ENCODE measurements around the gene MMP24. TPM values are rescaled to one million over a fixed set of nuclear protein-coding genes. Genes with fewer than 3 reads are reported as not detected.
"Not testable (repeated sequence)": the region's sequence is repeated elsewhere in the genome, so short reads cannot be mapped to it uniquely, and the experiment has no call there.

Gene MMP24
- total RNA-seq, 1 donor from 2014 or later: 0.05 TPM

- H3K4me3 Mint-ChIP-seq: peak overlapping the region; percentile 47
- intact Hi-C loops (cut with micrococcal nuclease): loop anchor here (1.0 kb wide), 2 partner anchors 25 kb away; no protein-coding TSS in a partner anchor
- H3K27me3 Mint-ChIP-seq (ENCODE audit: insufficient read depth); H3K36me3 Mint-ChIP-seq (ENCODE audit: low read depth); H3K9me3 Mint-ChIP-seq; DNase-seq (ENCODE audit: low spot score): not testable (repeated sequence)
- peak overlapping the region; percentile 94 for H3K27ac Mint-ChIP-seq
- H3K4me1 Mint-ChIP-seq (ENCODE audit: low read depth): peaks cover 36% of the 10 kb centered on the region
Measured at GRCh38 chr20:35252598-35252997, 26.1 kb downstream of the MMP24 start.

GRCh38 chr20:35253010-35253409 lies 26.5 kb downstream of the MMP24 start:
- H3K27ac Mint-ChIP-seq: peak overlapping the region; percentile 67
- H3K4me1 Mint-ChIP-seq (ENCODE audit: low read depth): peaks cover 36% of the 10 kb centered on the region
- H3K36me3 Mint-ChIP-seq (ENCODE audit: low read depth): peaks cover 7% of the 10 kb centered on the region
- intact Hi-C loops (cut with micrococcal nuclease): no loop called here
- no peaks in the 10 kb centered on the region for H3K27me3 Mint-ChIP-seq (ENCODE audit: insufficient read depth)
- peak overlapping the region; percentile 5 for H3K4me3 Mint-ChIP-seq
- DNase-seq (ENCODE audit: low spot score): no peak
- H3K9me3 Mint-ChIP-seq: no peaks in the 10 kb centered on the region

DNA sequence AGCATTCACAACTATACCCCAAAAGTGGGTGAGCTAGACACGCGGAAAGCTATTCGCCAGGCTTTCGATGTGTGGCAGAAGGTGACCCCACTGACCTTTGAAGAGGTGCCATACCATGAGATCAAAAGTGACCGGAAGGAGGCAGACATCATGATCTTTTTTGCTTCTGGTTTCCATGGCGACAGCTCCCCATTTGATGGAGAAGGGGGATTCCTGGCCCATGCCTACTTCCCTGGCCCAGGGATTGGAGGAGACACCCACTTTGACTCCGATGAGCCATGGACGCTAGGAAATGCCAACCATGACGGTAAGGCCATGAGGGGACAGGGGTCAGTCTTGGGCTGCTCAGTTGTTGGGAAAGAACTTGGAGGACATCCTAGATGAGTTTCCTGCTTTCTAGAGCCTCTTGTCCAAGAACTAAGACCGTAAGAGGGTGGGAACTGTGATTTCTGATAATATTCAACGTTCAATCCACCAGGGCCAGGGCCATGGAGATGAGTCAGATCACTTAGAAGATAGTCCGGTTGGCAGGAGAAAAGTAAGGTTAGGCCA lies 28.0 kb downstream of the MMP24 start:
- Mint-ChIP-seq H3K4me1 (ENCODE audit: low read depth) (peaks cover 36% of the 10 kb centered on the region), H3K9me3 (no peaks in the 10 kb centered on the region), H3K36me3 (ENCODE audit: low read depth) (peaks cover 7% of the 10 kb centered on the region), H3K27ac (no peak overlapping the region), H3K4me3 (no peak overlapping the region), H3K27me3 (ENCODE audit: insufficient read depth) (no peaks in the 10 kb centered on the region)
- no peak for DNase-seq (ENCODE audit: low spot score)
- intact Hi-C loops (cut with micrococcal nuclease): no loop called here

DNA sequence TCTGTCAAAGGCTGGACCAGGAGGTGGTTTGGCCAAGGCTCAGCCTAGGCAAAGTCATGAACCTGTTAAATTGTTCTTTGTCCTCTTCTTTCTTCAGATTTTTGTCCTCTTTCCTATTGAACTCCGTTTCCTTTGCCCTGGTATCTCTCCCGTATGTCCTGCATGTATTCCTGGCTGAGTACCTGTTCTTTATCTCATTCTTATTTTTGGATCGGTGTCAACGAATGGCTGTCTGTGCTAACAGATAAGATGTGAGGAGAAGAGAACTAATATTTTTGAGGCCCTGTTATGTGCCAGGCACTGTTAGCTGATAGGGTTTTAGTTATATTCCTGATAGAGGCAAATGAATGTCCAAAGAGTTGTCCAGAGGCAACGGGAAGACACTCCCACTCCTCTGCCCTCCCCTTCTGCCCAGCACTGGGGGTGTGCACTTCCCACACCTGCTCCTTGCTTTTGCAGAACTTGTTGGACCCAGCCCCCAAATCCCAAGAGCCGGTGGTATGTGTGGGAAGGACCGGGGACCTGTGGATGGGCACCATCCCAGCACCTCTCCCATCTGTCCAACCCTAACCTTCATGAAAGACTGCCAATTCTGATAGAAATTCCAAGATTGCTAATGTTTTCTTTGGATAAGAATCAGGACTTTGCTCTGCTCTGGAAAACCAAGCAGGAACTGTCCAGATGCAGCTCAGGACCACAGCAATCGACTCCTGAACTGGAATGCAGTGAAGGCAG lies 30.9 kb downstream of the MMP24 start:
- Mint-ChIP-seq H3K4me3 (no peak overlapping the region), H3K4me1 (ENCODE audit: low read depth) (peaks cover 15% of the 10 kb centered on the region), H3K9me3 (no peaks in the 10 kb centered on the region), H3K27ac (no peak overlapping the region), H3K27me3 (ENCODE audit: insufficient read depth) (no peaks in the 10 kb centered on the region), H3K36me3 (ENCODE audit: low read depth) (peaks cover 7% of the 10 kb centered on the region)
- intact Hi-C loops (cut with micrococcal nuclease): no loop called here
- DNase-seq (ENCODE audit: low spot score): no peak

GRCh38 chr20:35260426-35260825 lies 33.9 kb downstream of the MMP24 start:
- no peaks in the 10 kb centered on the region for H3K4me1 Mint-ChIP-seq (ENCODE audit: low read depth)
- no peak overlapping the region for H3K27ac Mint-ChIP-seq
- H3K9me3 Mint-ChIP-seq: no peaks in the 10 kb centered on the region
- DNase-seq (ENCODE audit: low spot score): no peak
- no peak overlapping the region for H3K4me3 Mint-ChIP-seq
- intact Hi-C loops (cut with micrococcal nuclease): no loop called here
- H3K36me3 Mint-ChIP-seq (ENCODE audit: low read depth): peaks cover 3% of the 10 kb centered on the region
- no peaks in the 10 kb centered on the region for H3K27me3 Mint-ChIP-seq (ENCODE audit: insufficient read depth)

- H3K4me1 Mint-ChIP-seq (ENCODE audit: low read depth); H3K9me3 Mint-ChIP-seq; H3K4me3 Mint-ChIP-seq; H3K36me3 Mint-ChIP-seq (ENCODE audit: low read depth); DNase-seq (ENCODE audit: low spot score); H3K27me3 Mint-ChIP-seq (ENCODE audit: insufficient read depth); H3K27ac Mint-ChIP-seq; intact Hi-C loops (cut with micrococcal nuclease): not testable (repeated sequence)
Measured at GRCh38 chr20:35262321-35262720, 35.8 kb downstream of the MMP24 start.

DNA sequence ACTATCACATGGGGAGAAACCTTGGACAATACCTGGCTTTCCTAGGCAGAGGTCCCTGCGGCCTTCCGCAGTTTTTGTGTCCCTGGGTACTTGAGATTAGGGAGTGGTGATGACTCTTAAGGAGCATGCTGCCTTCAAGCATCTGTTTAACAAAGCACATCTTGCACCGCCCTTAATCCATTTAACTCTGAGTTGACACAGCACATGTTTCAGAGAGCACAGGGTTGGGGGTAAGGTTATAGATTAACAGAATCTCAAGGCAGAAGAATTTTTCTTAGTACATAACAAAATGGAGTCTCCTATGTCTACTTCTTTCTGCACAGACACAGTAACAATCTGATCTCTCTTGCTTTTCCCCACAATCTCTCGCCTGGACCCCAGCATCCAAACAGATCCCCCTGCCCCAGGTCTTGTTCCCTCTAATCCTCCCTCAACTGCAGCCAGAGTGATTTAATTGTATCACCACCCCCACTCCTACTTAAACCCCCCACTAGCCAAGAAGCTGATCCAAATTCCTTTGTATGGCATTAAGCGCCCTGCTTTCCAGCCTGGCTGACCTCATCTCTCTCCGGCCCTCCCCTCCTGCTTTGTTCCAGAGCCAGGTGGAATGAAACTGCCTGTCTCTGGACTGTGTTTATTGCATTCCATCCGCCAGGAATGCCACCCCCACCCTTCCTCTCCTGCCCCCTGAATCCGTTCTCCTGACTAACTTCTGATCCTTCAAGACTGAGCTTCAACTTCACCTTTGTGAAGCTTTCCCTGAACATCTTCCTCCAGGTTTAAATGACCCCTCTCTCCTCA lies 36.4 kb downstream of the MMP24 start:
- intact Hi-C loops (cut with micrococcal nuclease); H3K27me3 Mint-ChIP-seq (ENCODE audit: insufficient read depth); H3K4me3 Mint-ChIP-seq; DNase-seq (ENCODE audit: low spot score); H3K4me1 Mint-ChIP-seq (ENCODE audit: low read depth); H3K36me3 Mint-ChIP-seq (ENCODE audit: low read depth); H3K9me3 Mint-ChIP-seq; H3K27ac Mint-ChIP-seq: not testable (repeated sequence)

- Mint-ChIP-seq H3K27me3 (ENCODE audit: insufficient read depth) (no peaks in the 10 kb centered on the region), H3K4me1 (ENCODE audit: low read depth) (no peaks in the 10 kb centered on the region), H3K4me3 (no peak overlapping the region), H3K9me3 (no peaks in the 10 kb centered on the region), H3K27ac (no peak overlapping the region), H3K36me3 (ENCODE audit: low read depth) (peaks cover 9% of the 10 kb centered on the region)
- intact Hi-C loops (cut with micrococcal nuclease): no loop called here
- no peak for DNase-seq (ENCODE audit: low spot score)
Measured at GRCh38 chr20:35263532-35264341, 37.2 kb downstream of the MMP24 start.

- Mint-ChIP-seq H3K27me3 (ENCODE audit: insufficient read depth) (no peaks in the 10 kb centered on the region), H3K27ac (no peak overlapping the region), H3K4me1 (ENCODE audit: low read depth) (no peaks in the 10 kb centered on the region), H3K4me3 (no peak overlapping the region), H3K36me3 (ENCODE audit: low read depth) (peaks cover 9% of the 10 kb centered on the region), H3K9me3 (no peaks in the 10 kb centered on the region)
- intact Hi-C loops (cut with micrococcal nuclease): no loop called here
- DNase-seq (ENCODE audit: low spot score): no peak
Measured at GRCh38 chr20:35264755-35265154, 38.3 kb downstream of the MMP24 start.

DNA sequence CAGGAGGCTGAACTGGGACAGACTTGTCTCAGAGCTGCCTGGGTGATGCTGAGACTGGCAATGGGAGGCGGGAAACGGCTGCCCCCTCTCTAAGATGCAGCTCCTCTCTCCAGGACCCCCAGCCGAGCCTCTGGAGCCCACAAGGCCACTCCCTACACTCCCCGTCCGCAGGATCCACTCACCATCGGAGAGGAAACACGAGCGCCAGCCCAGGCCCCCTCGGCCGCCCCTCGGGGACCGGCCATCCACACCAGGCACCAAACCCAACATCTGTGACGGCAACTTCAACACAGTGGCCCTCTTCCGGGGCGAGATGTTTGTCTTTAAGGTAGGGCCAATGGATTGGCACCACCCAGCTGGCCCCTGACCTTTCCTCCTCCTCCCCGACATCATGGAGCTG lies 40.6 kb downstream of the MMP24 start:
- Mint-ChIP-seq H3K36me3 (ENCODE audit: low read depth) (peaks cover 18% of the 10 kb centered on the region), H3K4me1 (ENCODE audit: low read depth) (no peaks in the 10 kb centered on the region), H3K9me3 (no peaks in the 10 kb centered on the region), H3K27ac (no peak overlapping the region), H3K27me3 (ENCODE audit: insufficient read depth) (no peaks in the 10 kb centered on the region), H3K4me3 (no peak overlapping the region)
- intact Hi-C loops (cut with micrococcal nuclease): no loop called here
- DNase-seq (ENCODE audit: low spot score): no peak

DNA sequence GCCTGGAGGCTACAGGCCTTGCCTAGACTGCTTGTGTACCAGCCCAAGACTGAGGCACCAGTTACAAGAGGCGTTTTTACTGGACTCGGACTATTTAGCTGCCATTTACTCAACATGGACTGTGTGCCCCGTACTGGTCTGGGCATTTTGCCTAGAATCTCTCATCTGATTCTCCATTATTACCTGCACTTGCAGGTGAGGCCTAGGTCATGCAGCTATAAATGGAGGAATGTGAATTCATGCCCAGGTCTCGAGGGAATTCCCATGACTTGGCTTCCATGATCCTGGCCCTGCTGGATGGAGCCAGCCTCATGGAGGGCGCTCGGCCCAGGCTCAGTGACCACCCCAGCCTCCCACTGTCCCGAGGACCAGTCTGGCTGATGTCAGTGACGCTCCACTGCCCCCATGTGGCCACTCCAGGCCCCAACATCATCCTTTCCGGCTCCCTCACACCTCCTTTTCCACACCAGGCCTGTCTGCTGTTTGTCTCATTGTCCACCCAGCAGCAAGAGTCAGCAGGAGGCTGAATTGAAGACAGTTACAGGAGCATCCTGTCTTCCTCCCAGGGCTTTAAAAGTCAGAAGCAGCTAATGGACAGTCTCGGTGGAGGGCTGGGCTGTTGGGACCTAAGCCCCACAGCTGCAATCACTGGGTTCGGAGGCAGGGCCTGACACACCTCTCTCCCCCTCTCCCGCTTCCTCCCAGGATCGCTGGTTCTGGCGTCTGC lies 42.7 kb downstream of the MMP24 start:
- peak; percentile 36 for DNase-seq (ENCODE audit: low spot score)
- H3K4me3 Mint-ChIP-seq: no peak overlapping the region
- no peaks in the 10 kb centered on the region for H3K4me1 Mint-ChIP-seq (ENCODE audit: low read depth)
- intact Hi-C loops (cut with micrococcal nuclease): loop anchor here (1.0 to 2.0 kb wide), 4 partner anchors 61 to 434 kb away; partner anchors contain the start of gene EDEM2
- no peaks in the 10 kb centered on the region for H3K9me3 Mint-ChIP-seq
- H3K27me3 Mint-ChIP-seq (ENCODE audit: insufficient read depth): no peaks in the 10 kb centered on the region
- no peak overlapping the region for H3K27ac Mint-ChIP-seq
- H3K36me3 Mint-ChIP-seq (ENCODE audit: low read depth): peaks cover 18% of the 10 kb centered on the region
